ENCODE results near the gene USP14. TPM values are rescaled to one million over a fixed set of nuclear protein-coding genes. Genes with fewer than 3 reads are reported as not detected.

The USP14 gene
- polyA plus RNA-seq, 3 donors, result 8.1 to 22.4 (median 17.5) TPM

GRCh38 chr18:199768-200167, 41.4 kb downstream of the USP14 start:
- no CpG with 5 or more reads among the region's 2 CpGs for WGBS (ENCODE audit: insufficient coverage)
- intact Hi-C loops (cut with micrococcal nuclease), result no loop called here

GRCh38 chr18:210075-210474, 51.7 kb downstream of the USP14 start:
- no peak for TF ChIP-seq CTCF (IDR thresholded peaks at IDR 0.05)
- no peak overlapping the region for H3K27ac ChIP-seq (ENCODE audit: low read depth in 1 of 2, low read length in 2 of 2)
- Mint-ChIP-seq H3K27ac (no peak overlapping the region), H3K9me3 (no peaks in the 10 kb centered on the region), H3K36me3 (peaks cover 78 to 80% of the 10 kb centered on the region in 2 donors), H3K4me1 (no peaks in the 10 kb centered on the region), H3K4me3 (no peak overlapping the region), H3K27me3 (ENCODE audit: low read depth in 3 of 3) (peaks cover 0 to 2% (median 0%) of the 10 kb centered on the region in 3 donors)
- H3K4me2 ChIP-seq (replicated peaks; ENCODE audit: extremely low read depth, low read length, poor library complexity, severe bottlenecking), result no peak overlapping the region
- H3K79me2 ChIP-seq (ENCODE audit: insufficient read depth, low read length), result no peaks in the 10 kb centered on the region
- DNase-seq, result no peak
- H3K36me3 ChIP-seq (replicated peaks in 1 of 2; ENCODE audit: control insufficient read depth in 1 of 2, insufficient read depth in 2 of 2, low read length in 2 of 2), result peaks cover 81 to 87% of the 10 kb centered on the region in 2 donors
- H3K9ac ChIP-seq (ENCODE audit: insufficient read depth, low read length, poor library complexity, severe bottlenecking), result no peak overlapping the region
- no peaks in the 10 kb centered on the region for H3K27me3 ChIP-seq (ENCODE audit: control insufficient read depth in 2 of 2, insufficient read depth in 2 of 2, low read length in 2 of 2)
- no peak overlapping the region for H3K4me3 ChIP-seq (replicated peaks in 1 of 3; ENCODE audit: low read depth in 2 of 3, low read length in 3 of 3)
- no peak overlapping the region for H2AFZ ChIP-seq (ENCODE audit: insufficient read depth, low read depth, low read length, poor library complexity, severe bottlenecking)
- H3K4me1 ChIP-seq (ENCODE audit: control insufficient read depth in 1 of 2, insufficient read depth in 2 of 2, low read length in 2 of 2), result no peaks in the 10 kb centered on the region
- 80% methylated on average over 1 of the region's 1 CpG for WGBS (ENCODE audit: insufficient coverage)
- H3K9me3 ChIP-seq (replicated peaks in 1 of 2; ENCODE audit: control insufficient read depth in 1 of 2, insufficient read depth in 1 of 2, low read length in 2 of 2), result no peaks in the 10 kb centered on the region
- intact Hi-C loops (cut with micrococcal nuclease), result no loop called here
- no peaks in the 10 kb centered on the region for H4K20me1 ChIP-seq (ENCODE audit: insufficient read depth, low read length)

More at GRCh38 chr18:199768-200167, 41.4 kb downstream of the USP14 start:
- Mint-ChIP-seq H3K27me3 (ENCODE audit: low read depth in 3 of 3) (no peaks in the 10 kb centered on the region), H3K4me1 (no peaks in the 10 kb centered on the region), H3K9me3 (no peaks in the 10 kb centered on the region), H3K27ac (no peak overlapping the region), H3K36me3 (peaks cover 70 to 77% of the 10 kb centered on the region in 2 donors), H3K4me3 (no peak overlapping the region)
- no peaks in the 10 kb centered on the region for H3K79me2 ChIP-seq (ENCODE audit: insufficient read depth, low read length)
- H3K9ac ChIP-seq (ENCODE audit: insufficient read depth, low read length, poor library complexity, severe bottlenecking), result no peak overlapping the region
- no peaks in the 10 kb centered on the region for H3K27me3 ChIP-seq (ENCODE audit: control insufficient read depth in 2 of 2, insufficient read depth in 2 of 2, low read length in 2 of 2)
- no peak overlapping the region for H3K4me3 ChIP-seq (replicated peaks in 1 of 3; ENCODE audit: low read depth in 2 of 3, low read length in 3 of 3)
- no peak overlapping the region for H2AFZ ChIP-seq (ENCODE audit: insufficient read depth, low read depth, low read length, poor library complexity, severe bottlenecking)
- H3K9me3 ChIP-seq (replicated peaks in 1 of 2; ENCODE audit: control insufficient read depth in 1 of 2, insufficient read depth in 1 of 2, low read length in 2 of 2), result no peaks in the 10 kb centered on the region
- no peak for DNase-seq
- H3K4me1 ChIP-seq (ENCODE audit: control insufficient read depth in 1 of 2, insufficient read depth in 2 of 2, low read length in 2 of 2), result no peaks in the 10 kb centered on the region
- TF ChIP-seq CTCF (IDR thresholded peaks at IDR 0.05), result no peak
- peaks cover 84 to 89% of the 10 kb centered on the region in 2 donors for H3K36me3 ChIP-seq (replicated peaks in 1 of 2; ENCODE audit: control insufficient read depth in 1 of 2, insufficient read depth in 2 of 2, low read length in 2 of 2)
- no peaks in the 10 kb centered on the region for H4K20me1 ChIP-seq (ENCODE audit: insufficient read depth, low read length)
- H3K27ac ChIP-seq (ENCODE audit: low read depth in 1 of 2, low read length in 2 of 2), result no peak overlapping the region
- no peak overlapping the region for H3K4me2 ChIP-seq (replicated peaks; ENCODE audit: extremely low read depth, low read length, poor library complexity, severe bottlenecking)
